Effector CD4-positive, alpha-beta T cell (primary cell): ENCODE results near the gene RNF138.
"Not testable (repeated sequence)": the region's sequence is repeated elsewhere in the genome, so short reads cannot be mapped to it uniquely, and the experiment has no call there.

Experiments
- DNase-seq: peaks from one replicate; pipeline ENCODE4 v3.0.0-alpha.2; 2020

RNF138 gene

GRCh38 chr18:32176745-32177144 is 85.1 kb downstream of the RNF138 start:
- DNase-seq: not testable (repeated sequence)

- DNase-seq: no peak
Observed at GRCh38 chr18:32177530-32177929, 85.9 kb downstream of the RNF138 start.
